ENCODE results near the gene MNS1.
"Not testable (repeated sequence)": the region's sequence is repeated elsewhere in the genome, so short reads cannot be mapped to it uniquely, and the experiment has no call there.

- TF ChIP-seq, protein P1, sequence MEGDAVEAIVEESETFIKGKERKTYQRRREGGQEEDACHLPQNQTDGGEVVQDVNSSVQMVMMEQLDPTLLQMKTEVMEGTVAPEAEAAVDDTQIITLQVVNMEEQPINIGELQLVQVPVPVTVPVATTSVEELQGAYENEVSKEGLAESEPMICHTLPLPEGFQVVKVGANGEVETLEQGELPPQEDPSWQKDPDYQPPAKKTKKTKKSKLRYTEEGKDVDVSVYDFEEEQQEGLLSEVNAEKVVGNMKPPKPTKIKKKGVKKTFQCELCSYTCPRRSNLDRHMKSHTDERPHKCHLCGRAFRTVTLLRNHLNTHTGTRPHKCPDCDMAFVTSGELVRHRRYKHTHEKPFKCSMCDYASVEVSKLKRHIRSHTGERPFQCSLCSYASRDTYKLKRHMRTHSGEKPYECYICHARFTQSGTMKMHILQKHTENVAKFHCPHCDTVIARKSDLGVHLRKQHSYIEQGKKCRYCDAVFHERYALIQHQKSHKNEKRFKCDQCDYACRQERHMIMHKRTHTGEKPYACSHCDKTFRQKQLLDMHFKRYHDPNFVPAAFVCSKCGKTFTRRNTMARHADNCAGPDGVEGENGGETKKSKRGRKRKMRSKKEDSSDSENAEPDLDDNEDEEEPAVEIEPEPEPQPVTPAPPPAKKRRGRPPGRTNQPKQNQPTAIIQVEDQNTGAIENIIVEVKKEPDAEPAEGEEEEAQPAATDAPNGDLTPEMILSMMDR (IDR thresholded peaks at IDR 0.05; ENCODE audit: low read length), result not testable (repeated sequence)
- not testable (repeated sequence) for TF ChIP-seq EZH2 (IDR thresholded peaks at IDR 0.05; ENCODE audit: borderline replicate concordance, low read length)
Observed at GRCh38 chr15:56485426-56485825, 20.5 kb upstream of the MNS1 start.
